Coronary artery (tissue), 2 donors: ENCODE results near the gene GADL1.

ENCODE experiments used
- DNase-seq: peaks from one replicate; pipeline ENCODE4 v3.0.0-alpha.2; 2017; ENCODE audit warnings: low spot score
- H3K27ac ChIP-seq, 2 donors: fragments of 200-600 bp; sonication (generic); one replicate each; pipeline ENCODE4 v1.5.1; 2016 to 2019
- H3K4me3 ChIP-seq: fragments of 200-600 bp; sonication (generic); 2 replicates; pipeline ENCODE4 v1.5.1; 2016; ENCODE audit warnings: mild to moderate bottlenecking, moderate library complexity
- CTCF ChIP-seq: fragments of 200-600 bp; sonication (generic); IDR thresholded peaks from one replicate; pipeline ENCODE4 v1.5.1; 2019; ENCODE audit warnings: antibody characterized with exemption

GADL1 gene

GRCh38 chr3:30845606-30846005 lies 48.9 kb downstream of the GADL1 start:
- no peak overlapping the region for H3K4me3 ChIP-seq
- H3K27ac ChIP-seq = no peak overlapping the region
- DNase-seq = no peak
- TF ChIP-seq CTCF = no peak

- no peak for DNase-seq
- no peak for TF ChIP-seq CTCF
These were observed 50.6 kb downstream of the GADL1 start for GRCh38 chr3:30843877-30844276.

GRCh38 chr3:30836141-30836540 lies 58.3 kb downstream of the GADL1 start:
- no peak for DNase-seq
- Histone ChIP-seq H3K4me3 (no peak overlapping the region), H3K27ac (no peak overlapping the region)
- TF ChIP-seq CTCF = no peak

More at GRCh38 chr3:30843877-30844276, 50.6 kb downstream of the GADL1 start:
- Histone ChIP-seq H3K4me3 (no peak overlapping the region), H3K27ac (no peak overlapping the region)

- TF ChIP-seq CTCF = no peak
- no peak for DNase-seq
- Histone ChIP-seq H3K27ac (no peak overlapping the region), H3K4me3 (no peak overlapping the region)
These were observed 58.8 kb downstream of the GADL1 start for GRCh38 chr3:30835667-30836066.

GRCh38 chr3:30832961-30833575 lies 61.4 kb downstream of the GADL1 start:
- Histone ChIP-seq H3K4me3 (no peak overlapping the region), H3K27ac (no peak overlapping the region)
- DNase-seq = no peak
- no peak for TF ChIP-seq CTCF

GRCh38 chr3:30827080-30827479 lies 67.4 kb downstream of the GADL1 start:
- H3K27ac ChIP-seq = no peak overlapping the region
- no peak for DNase-seq
- TF ChIP-seq CTCF = no peak

GRCh38 chr3:30826531-30826942 lies 67.9 kb downstream of the GADL1 start:
- peak overlapping the region; percentile 10 to 54 for H3K27ac ChIP-seq
- no peak for DNase-seq
- TF ChIP-seq CTCF = no peak
- no peak overlapping the region for H3K4me3 ChIP-seq

More at GRCh38 chr3:30827080-30827479, 67.4 kb downstream of the GADL1 start:
- no peak overlapping the region for H3K4me3 ChIP-seq
